GM18951 (cell line): Measurements from ENCODE around the gene OR4F6.

Experiments used
- POLR2A ChIP-seq: IDR thresholded peaks from 4 replicates; pipeline ENCODE4 v1.6.1; 2011; ENCODE audit warnings: mild to moderate bottlenecking; ENCODE audit not compliant: insufficient read length, insufficient read depth; ENCODE audit errors: extremely low read depth
- in situ Hi-C: fragments of 300-500 bp; cut with MboI; formaldehyde crosslinking; loops from one replicate; pipeline ENCODE4 v1.12.0; 2022; ENCODE audit warnings: low sequenced_read_pairs, mixed read lengths, inconsistent platforms; ENCODE audit not compliant: unreplicated experiment

The OR4F6 gene

DNA sequence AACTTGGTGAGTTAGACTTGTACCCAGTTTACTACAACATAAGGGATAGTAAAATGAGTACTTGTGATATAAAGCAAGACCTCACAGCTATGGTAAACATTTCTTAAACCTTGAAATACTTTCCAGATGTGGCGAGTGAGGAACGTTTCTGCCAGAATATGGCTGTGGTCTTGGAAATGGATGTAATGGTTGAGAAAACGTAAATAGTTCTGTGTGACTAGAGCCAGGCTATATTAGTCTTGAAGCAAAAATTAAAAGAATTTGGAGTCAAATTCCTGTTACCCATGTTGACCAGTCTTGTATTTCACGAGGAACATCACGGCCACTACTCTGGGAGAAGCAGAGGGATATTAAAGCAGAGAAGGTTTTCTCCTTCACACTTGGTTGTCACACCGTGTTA, 23.9 kb downstream of the OR4F6 start:
- TF ChIP-seq POLR2A: no peak
- in situ Hi-C loops: no loop called here

DNA sequence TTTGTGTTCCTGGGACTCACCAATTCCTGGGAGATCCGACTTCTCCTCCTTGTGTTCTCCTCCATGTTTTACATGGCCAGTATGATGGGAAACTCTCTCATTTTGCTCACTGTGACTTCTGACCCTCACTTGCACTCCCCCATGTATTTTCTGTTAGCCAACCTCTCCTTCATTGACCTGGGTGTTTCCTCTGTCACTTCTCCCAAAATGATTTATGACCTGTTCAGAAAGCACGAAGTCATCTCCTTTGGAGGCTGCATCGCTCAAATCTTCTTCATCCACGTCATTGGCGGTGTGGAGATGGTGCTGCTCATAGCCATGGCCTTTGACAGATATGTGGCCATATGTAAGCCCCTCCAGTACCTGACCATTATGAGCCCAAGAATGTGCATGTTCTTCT, 25.5 kb downstream of the OR4F6 start:
- no peak for TF ChIP-seq POLR2A
- in situ Hi-C loops: no loop called here

- TF ChIP-seq POLR2A: no peak
- in situ Hi-C loops: no loop called here
Measured at GRCh38 chr15:101841656-101842055, 38.3 kb downstream of the OR4F6 start.

DNA sequence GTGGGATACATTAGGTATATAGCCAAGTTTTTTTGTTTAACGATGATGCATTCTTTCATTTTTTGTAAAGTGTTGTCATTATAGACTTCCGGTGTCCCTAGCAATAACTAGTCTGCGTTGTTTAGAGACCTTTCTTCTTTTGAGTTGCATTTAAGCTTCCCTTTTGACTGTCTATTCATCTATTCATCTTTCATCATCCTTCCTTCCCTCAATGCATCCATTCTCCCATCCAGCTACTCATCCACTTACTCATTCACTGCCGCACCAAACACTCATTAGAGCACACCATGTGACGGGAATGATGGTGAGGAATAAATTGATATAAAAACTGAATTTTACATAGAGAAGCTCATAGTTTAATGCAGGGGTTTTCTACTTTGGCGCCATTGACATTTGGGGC, 41.6 kb downstream of the OR4F6 start:
- in situ Hi-C loops: no loop called here

GRCh38 chr15:101852356-101852755, 49.0 kb downstream of the OR4F6 start:
- in situ Hi-C loops: no loop called here

More for the DNA sequence above, 41.6 kb downstream of the OR4F6 start:
- TF ChIP-seq POLR2A: no peak

More at GRCh38 chr15:101852356-101852755, 49.0 kb downstream of the OR4F6 start:
- no peak for TF ChIP-seq POLR2A
